PFSK-1 (cell line): ENCODE data around the gene MSMP.

Experiments
- FOXP2 ChIP-seq: optimal IDR thresholded peaks from 2 replicates; pipeline ENCODE3; 2011; ENCODE audit warnings: borderline replicate concordance, control low read depth, inconsistent platforms; ENCODE audit not compliant: insufficient read depth; ENCODE audit errors: extremely low read length, extremely low read depth
- POLR2AphosphoS5 ChIP-seq: IDR thresholded peaks from 2 replicates; pipeline ENCODE4 v1.6.1; 2012; ENCODE audit warnings: low read depth, mild to moderate bottlenecking, control low read depth, low read length, moderate library complexity
- REST ChIP-seq, 2 experiments: IDR thresholded peaks; 2 replicates each; pipeline versions ENCODE4 v1.6.1 to v1.8.0; 2011 to 2012; ENCODE audit warnings: low read depth in 2 of 2, low read length in 2 of 2, control low read depth in 1 of 2, inconsistent platforms in 1 of 2, mild to moderate bottlenecking in 1 of 2, moderate library complexity in 1 of 2; ENCODE audit not compliant: insufficient read depth in 1 of 2
- SIN3A ChIP-seq: IDR thresholded peaks from 2 replicates; pipeline ENCODE4 v1.6.1; 2012; ENCODE audit warnings: mild to moderate bottlenecking, low read length, moderate library complexity, borderline replicate concordance; ENCODE audit not compliant: insufficient read depth
- TAF1 ChIP-seq: IDR thresholded peaks from 2 replicates; pipeline ENCODE4 v1.6.1; 2012; ENCODE audit warnings: low read length, control low read depth, borderline replicate concordance; ENCODE audit not compliant: insufficient read depth

Gene MSMP

GRCh38 chr9:35797311-35798109 lies 43.4 kb upstream of the MSMP start:
- TF ChIP-seq REST (IDR thresholded peaks at IDR 0.05; ENCODE audit: insufficient read depth in 1 of 2, low read depth in 2 of 2, low read length in 2 of 2) (no peak), POLR2AphosphoS5 (no peak), SIN3A (no peak), FOXP2 (no peak)

- no peak for TF ChIP-seq REST (IDR thresholded peaks at IDR 0.05; ENCODE audit: insufficient read depth in 1 of 2, low read depth in 2 of 2, low read length in 2 of 2)
- no peak for TF ChIP-seq FOXP2
- TF ChIP-seq SIN3A, result no peak
- TF ChIP-seq TAF1, result no peak
- no peak for TF ChIP-seq POLR2AphosphoS5
Measured at GRCh38 chr9:35795695-35796094, 41.6 kb upstream of the MSMP start.

GRCh38 chr9:35793461-35793860 lies 39.4 kb upstream of the MSMP start:
- TF ChIP-seq REST (IDR thresholded peaks at IDR 0.05; ENCODE audit: insufficient read depth in 1 of 2, low read depth in 2 of 2, low read length in 2 of 2), result no peak
- no peak for TF ChIP-seq TAF1
- TF ChIP-seq SIN3A, result no peak
- no peak for TF ChIP-seq FOXP2
- TF ChIP-seq POLR2AphosphoS5, result no peak

- no peak for TF ChIP-seq SIN3A
Measured at GRCh38 chr9:35792826-35793225, 38.8 kb upstream of the MSMP start.

GRCh38 chr9:35792024-35792813 lies 38.1 kb upstream of the MSMP start:
- no peak for TF ChIP-seq TAF1
- TF ChIP-seq REST (IDR thresholded peaks at IDR 0.05; ENCODE audit: insufficient read depth in 1 of 2, low read depth in 2 of 2, low read length in 2 of 2), result no peak
- no peak for TF ChIP-seq POLR2AphosphoS5
- no peak for TF ChIP-seq SIN3A
- TF ChIP-seq FOXP2, result no peak
